Peyer's patch (tissue), 4 donors: ENCODE data around the gene HOXD12. TPM values are rescaled to one million over a fixed set of nuclear protein-coding genes. Genes with fewer than 3 reads are reported as not detected.

Source experiments
- DNase-seq, 3 donors: peaks; one replicate each; pipeline ENCODE4 v3.0.0-alpha.2; 2017 to 2019
- H3K27ac ChIP-seq, 4 donors: fragments of 200-600 bp; sonication (generic); one replicate each; pipeline ENCODE4 v1.5.1; 2016 to 2019
- H3K27me3 ChIP-seq, 2 donors: fragments of 200-600 bp; sonication (generic); one replicate each; pipeline ENCODE4 v1.5.1; 2019
- H3K36me3 ChIP-seq, 3 donors: fragments of 200-600 bp; sonication (generic); one replicate each; pipeline ENCODE4 v1.5.1; 2016 to 2019
- H3K4me1 ChIP-seq, 4 donors: fragments of 200-600 bp; sonication (generic); one replicate each; pipeline ENCODE4 v1.5.1; 2016 to 2019
- H3K4me3 ChIP-seq, 4 donors: fragments of 200-600 bp; sonication (generic); 1 replicate in 3 of 4; 2 replicates in 1 of 4; pipeline ENCODE4 v1.5.1; 2016 to 2019; ENCODE audit warnings: mild to moderate bottlenecking in 1 of 4
- H3K9me3 ChIP-seq, 4 donors: fragments of 200-600 bp; sonication (generic); one replicate each; pipeline ENCODE4 v1.5.1; 2016 to 2019; ENCODE audit warnings: mild to moderate bottlenecking in 1 of 4
- CTCF ChIP-seq, 6 experiments: fragments of 450-650 bp in 4 of 6; fragments of 200-600 bp in 2 of 6; sonication (generic) in 1 of 6; IDR thresholded peaks; one replicate each; pipeline ENCODE4 v1.5.1; 2017 to 2019; ENCODE audit warnings: antibody characterized with exemption in 6 of 6, mild to moderate bottlenecking in 3 of 6, moderate library complexity in 1 of 6
- POLR2A ChIP-seq, 2 donors: fragments of 450-650 bp; IDR thresholded peaks; one replicate each; pipeline ENCODE4 v1.5.1; 2017; ENCODE audit warnings: antibody characterized with exemption in 2 of 2, mild to moderate bottlenecking in 2 of 2, moderate library complexity in 2 of 2
- total RNA-seq, 4 donors: library from RNA; depleted of rRNA; stranded (reverse); fragments of >200 nt; gene quantifications; one replicate each; pipeline ENCODE4 v1.1.0, GENCODE V29; 2016

Gene HOXD12
- total RNA-seq, 4 donors from 2014 or later = not detected

- DNase-seq = no peak
- H3K9me3 ChIP-seq = no peaks in the 10 kb centered on the region
- no peak overlapping the region for H3K4me3 ChIP-seq
- peaks cover 0 to 93% of the 10 kb centered on the region in 2 donors for H3K27me3 ChIP-seq
- no peaks in the 10 kb centered on the region for H3K36me3 ChIP-seq
- no peak overlapping the region for H3K27ac ChIP-seq
- H3K4me1 ChIP-seq = peaks cover 0 to 33% (median 2%) of the 10 kb centered on the region in 4 donors
- TF ChIP-seq CTCF (IDR thresholded peaks at IDR 0.05) (no peak), POLR2A (IDR thresholded peaks at IDR 0.05) (no peak)
Observed at GRCh38 chr2:176094349-176094748, 5.2 kb upstream of the HOXD12 start.

GRCh38 chr2:176095421-176095820, 4.2 kb upstream of the HOXD12 start:
- Histone ChIP-seq H3K36me3 (no peaks in the 10 kb centered on the region), H3K4me3 (no peak overlapping the region), H3K9me3 (no peaks in the 10 kb centered on the region), H3K27me3 (peaks cover 0 to 96% of the 10 kb centered on the region in 2 donors), H3K27ac (no peak overlapping the region), H3K4me1 (peaks cover 0 to 33% (median 2%) of the 10 kb centered on the region in 4 donors)
- TF ChIP-seq POLR2A (IDR thresholded peaks at IDR 0.05) (no peak), CTCF (IDR thresholded peaks at IDR 0.05) (no peak)
- DNase-seq = no peak

- Histone ChIP-seq H3K4me1 (peaks cover 0 to 33% (median 2%) of the 10 kb centered on the region in 4 donors), H3K36me3 (no peaks in the 10 kb centered on the region), H3K27me3 (peaks cover 0 to 97% of the 10 kb centered on the region in 2 donors), H3K9me3 (no peaks in the 10 kb centered on the region), H3K27ac (no peak overlapping the region), H3K4me3 (peak overlapping the region in 2 of 4 donors; percentile 42 to 60)
- no peak for DNase-seq
- TF ChIP-seq POLR2A (IDR thresholded peaks at IDR 0.05) (no peak), CTCF (IDR thresholded peaks at IDR 0.05) (no peak)
Observed at GRCh38 chr2:176096243-176096985, 3.2 kb upstream of the HOXD12 start.

GRCh38 chr2:176096986-176097819, 2.4 kb upstream of the HOXD12 start:
- no peak overlapping the region for H3K27ac ChIP-seq
- peak; percentile 44 to 82 (median 77) for DNase-seq

More at GRCh38 chr2:176096986-176097819, 2.4 kb upstream of the HOXD12 start:
- no peaks in the 10 kb centered on the region for H3K9me3 ChIP-seq
- H3K4me1 ChIP-seq = peaks cover 0 to 33% (median 2%) of the 10 kb centered on the region in 4 donors
- TF ChIP-seq POLR2A (IDR thresholded peaks at IDR 0.05) = no peak
- peak; percentile 22 to 88 (median 75) for TF ChIP-seq CTCF (IDR thresholded peaks at IDR 0.05)
- H3K36me3 ChIP-seq = no peaks in the 10 kb centered on the region
- peaks cover 0 to 93% of the 10 kb centered on the region in 2 donors for H3K27me3 ChIP-seq
- peak overlapping the region; percentile 24 to 60 (median 37) for H3K4me3 ChIP-seq
